Esophagus squamous epithelium (tissue), 4 donors: ENCODE data around the gene SH3TC1.

Source experiments
- CTCF ChIP-seq, 6 experiments: fragments of 450-650 bp in 4 of 6; fragments of 200-600 bp in 2 of 6; sonication (generic) in 2 of 6; IDR thresholded peaks; one replicate each; pipeline ENCODE4 v1.5.1; 2016 to 2019; ENCODE audit warnings: antibody characterized with exemption in 6 of 6, mild to moderate bottlenecking in 4 of 6, moderate library complexity in 4 of 6
- POLR2A ChIP-seq, 4 donors: fragments of 450-650 bp; IDR thresholded peaks; one replicate each; pipeline ENCODE4 v1.6.1; 2017; ENCODE audit warnings: antibody characterized with exemption in 4 of 4, mild to moderate bottlenecking in 4 of 4, moderate library complexity in 3 of 4

GRCh38 chr4:8215001-8215427 lies 15.9 kb downstream of the SH3TC1 start:
- no peak for TF ChIP-seq CTCF (IDR thresholded peaks at IDR 0.05)
- TF ChIP-seq POLR2A (IDR thresholded peaks at IDR 0.05) = no peak
